Measurements from ENCODE around the gene WASF2. TPM values are rescaled to one million over a fixed set of nuclear protein-coding genes. Genes with fewer than 3 reads are reported as not detected.

The WASF2 gene
- total RNA-seq, 1 experiment from 2014 or later: 68.6 TPM

GRCh38 chr1:27364696-27365371 lies 125.1 kb downstream of the WASF2 start:
- peak overlapping the region; percentile 98 for H3K4me3 Mint-ChIP-seq (ENCODE audit: unreplicated experiment)
- intact Hi-C loops (cut with micrococcal nuclease; ENCODE audit: unreplicated experiment): loop anchor here (1.0 kb wide), 1 partner anchor 23 kb away; no protein-coding TSS in a partner anchor
- no TSS peak for BruUV-seq (replicated peaks)

GRCh38 chr1:27363766-27364695 lies 125.9 kb downstream of the WASF2 start:
- ChIA-PET CTCF (no interaction called here), POLR2A (no interaction called here)
- no peak overlapping the region for H3K27ac Mint-ChIP-seq (ENCODE audit: unreplicated experiment)
- H3K9me3 ChIP-seq: no peaks in the 10 kb centered on the region
- DNase-seq: no peak
- peak overlapping the region; percentile 53 for H3K4me3 Mint-ChIP-seq (ENCODE audit: unreplicated experiment)
- no TSS peak for BruUV-seq (replicated peaks)
- intact Hi-C loops (cut with micrococcal nuclease; ENCODE audit: unreplicated experiment): no loop called here
- no peak for TF ChIP-seq CTCF (IDR thresholded peaks at IDR 0.05; ENCODE audit: insufficient read depth in 1 of 2, low read depth in 1 of 2, low read length in 1 of 2, severe bottlenecking in 1 of 2, unreplicated experiment in 1 of 2)
- H3K36me3 Mint-ChIP-seq (ENCODE audit: insufficient read depth, unreplicated experiment): peaks cover 12% of the 10 kb centered on the region
- H3K4me3 ChIP-seq (ENCODE audit: low read depth, low read length): no peak overlapping the region
- H3K4me1 Mint-ChIP-seq (ENCODE audit: low read depth, unreplicated experiment): peaks cover 7% of the 10 kb centered on the region
- peaks cover 16% of the 10 kb centered on the region for H3K4me1 ChIP-seq
- no peaks in the 10 kb centered on the region for H3K27me3 ChIP-seq (replicated peaks; ENCODE audit: control insufficient read depth, insufficient read depth, low read length)
- H3K9me3 Mint-ChIP-seq (ENCODE audit: unreplicated experiment): no peaks in the 10 kb centered on the region
- no peaks in the 10 kb centered on the region for H3K27me3 Mint-ChIP-seq (ENCODE audit: insufficient read depth, unreplicated experiment)
- H3K36me3 ChIP-seq (ENCODE audit: control insufficient read depth, insufficient read depth, low read length): no peaks in the 10 kb centered on the region

More at GRCh38 chr1:27364696-27365371, 125.1 kb downstream of the WASF2 start:
- TF ChIP-seq CTCF (IDR thresholded peaks at IDR 0.05; ENCODE audit: insufficient read depth in 1 of 2, low read depth in 1 of 2, low read length in 1 of 2, severe bottlenecking in 1 of 2, unreplicated experiment in 1 of 2): no peak
- H3K9me3 ChIP-seq: no peaks in the 10 kb centered on the region
- peak overlapping the region; percentile 18; the same call in 1 of the 2 replicates for H3K4me3 ChIP-seq (ENCODE audit: low read depth, low read length)
- peaks cover 7% of the 10 kb centered on the region for H3K4me1 Mint-ChIP-seq (ENCODE audit: low read depth, unreplicated experiment)
- no peak for DNase-seq
- no peaks in the 10 kb centered on the region for H3K27me3 Mint-ChIP-seq (ENCODE audit: insufficient read depth, unreplicated experiment)
- ChIA-PET CTCF (interaction anchor here (0.5 to 3.2 kb wide), 12 partner anchors 8 to 1278 kb away, joined by 3 to 28 read pairs (median 6); partner anchors contain the start of gene TAF12), POLR2A (interaction anchor here (0.9 to 1.9 kb wide), 3 partner anchors 11 to 42 kb away, joined by 7 to 13 read pairs (median 9); no protein-coding TSS in a partner anchor)
- no peaks in the 10 kb centered on the region for H3K9me3 Mint-ChIP-seq (ENCODE audit: unreplicated experiment)
- peaks cover 16% of the 10 kb centered on the region for H3K4me1 ChIP-seq
- H3K36me3 ChIP-seq (ENCODE audit: control insufficient read depth, insufficient read depth, low read length): no peaks in the 10 kb centered on the region
- H3K36me3 Mint-ChIP-seq (ENCODE audit: insufficient read depth, unreplicated experiment): peaks cover 12% of the 10 kb centered on the region
- H3K27ac Mint-ChIP-seq (ENCODE audit: unreplicated experiment): peak overlapping the region; percentile 85
- H3K27me3 ChIP-seq (replicated peaks; ENCODE audit: control insufficient read depth, insufficient read depth, low read length): no peaks in the 10 kb centered on the region

- intact Hi-C loops (cut with micrococcal nuclease; ENCODE audit: unreplicated experiment): no loop called here
- no peak overlapping the region for H3K27ac Mint-ChIP-seq (ENCODE audit: unreplicated experiment)
- H3K9me3 Mint-ChIP-seq (ENCODE audit: unreplicated experiment): no peaks in the 10 kb centered on the region
- ChIA-PET CTCF (no interaction called here), POLR2A (no interaction called here)
- Histone ChIP-seq H3K9me3 (no peaks in the 10 kb centered on the region), H3K27me3 (replicated peaks; ENCODE audit: control insufficient read depth, insufficient read depth, low read length) (no peaks in the 10 kb centered on the region), H3K36me3 (ENCODE audit: control insufficient read depth, insufficient read depth, low read length) (no peaks in the 10 kb centered on the region), H3K4me1 (peaks cover 8% of the 10 kb centered on the region), H3K4me3 (ENCODE audit: low read depth, low read length) (no peak overlapping the region)
- no peak overlapping the region for H3K4me3 Mint-ChIP-seq (ENCODE audit: unreplicated experiment)
- BruUV-seq (replicated peaks): no TSS peak
- H3K4me1 Mint-ChIP-seq (ENCODE audit: low read depth, unreplicated experiment): peaks cover 7% of the 10 kb centered on the region
- no peaks in the 10 kb centered on the region for H3K27me3 Mint-ChIP-seq (ENCODE audit: insufficient read depth, unreplicated experiment)
- DNase-seq: no peak
- TF ChIP-seq CTCF (IDR thresholded peaks at IDR 0.05; ENCODE audit: insufficient read depth in 1 of 2, low read depth in 1 of 2, low read length in 1 of 2, severe bottlenecking in 1 of 2, unreplicated experiment in 1 of 2): no peak
- H3K36me3 Mint-ChIP-seq (ENCODE audit: insufficient read depth, unreplicated experiment): peaks cover 13% of the 10 kb centered on the region
These were observed 128.4 kb downstream of the WASF2 start for GRCh38 chr1:27361553-27361952.
